Left hindlimb (tissue), 1 donor: ENCODE results near the gene CCNY.
A peak's percentile ranks its signal among the peaks of the same experiment; 100 is the strongest.
"Not testable (repeated sequence)": the region's sequence is repeated elsewhere in the genome, so short reads cannot be mapped to it uniquely, and the experiment has no call there.

Experiments used
- DNase-seq: peaks from one replicate; pipeline ENCODE4 v3.0.0-alpha.2; 2018

The CCNY gene

DNA sequence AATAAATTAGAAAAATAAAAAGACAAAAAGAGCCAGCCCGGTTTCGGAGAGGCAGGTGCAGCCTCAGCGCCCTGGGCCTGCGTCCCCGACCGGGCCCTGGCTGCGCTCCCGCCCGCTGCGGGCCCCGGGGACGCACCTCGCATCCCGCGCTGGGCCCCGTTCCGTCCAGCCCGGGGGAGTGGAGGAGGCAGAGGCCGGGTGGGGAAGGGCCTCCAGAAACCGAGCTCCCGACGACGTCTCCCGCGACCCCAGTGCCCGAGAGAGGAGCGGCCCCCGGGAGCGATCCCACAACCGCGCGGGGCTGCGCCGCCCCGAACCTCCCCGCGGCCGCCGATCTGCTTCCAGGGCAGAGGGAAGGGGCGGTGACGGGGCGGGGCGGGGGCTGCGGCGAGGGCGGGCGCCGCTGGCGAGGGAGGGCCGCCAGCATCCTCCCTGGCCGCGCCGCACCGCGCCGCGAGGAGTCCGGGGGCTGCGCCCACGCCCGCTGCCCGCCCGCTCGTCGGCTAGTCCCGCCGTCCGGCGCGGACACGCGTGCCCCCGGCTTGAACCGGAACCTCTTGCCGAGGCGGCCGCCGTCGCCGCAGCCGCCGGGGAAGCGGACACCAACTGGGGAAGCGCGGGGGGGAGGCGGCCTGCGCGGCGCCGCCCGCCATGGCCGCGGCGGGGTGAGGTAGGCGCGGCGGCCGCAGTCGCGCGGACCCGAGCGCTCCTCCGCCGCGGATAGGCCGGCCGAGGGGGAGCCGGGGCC, at the start of gene CCNY:
Gene CCNY (plus strand): TSS at position 426 of the 748 bp plus-strand sequence. CDS start 545 bp downstream, outside the sequence.
- peak; percentile 88 for DNase-seq

GRCh38 chr10:35289198-35289597, 47.1 kb upstream of the CCNY start:
- DNase-seq, result no peak

GRCh38 chr10:35294506-35294905, 41.8 kb upstream of the CCNY start:
- DNase-seq, result no peak

DNA sequence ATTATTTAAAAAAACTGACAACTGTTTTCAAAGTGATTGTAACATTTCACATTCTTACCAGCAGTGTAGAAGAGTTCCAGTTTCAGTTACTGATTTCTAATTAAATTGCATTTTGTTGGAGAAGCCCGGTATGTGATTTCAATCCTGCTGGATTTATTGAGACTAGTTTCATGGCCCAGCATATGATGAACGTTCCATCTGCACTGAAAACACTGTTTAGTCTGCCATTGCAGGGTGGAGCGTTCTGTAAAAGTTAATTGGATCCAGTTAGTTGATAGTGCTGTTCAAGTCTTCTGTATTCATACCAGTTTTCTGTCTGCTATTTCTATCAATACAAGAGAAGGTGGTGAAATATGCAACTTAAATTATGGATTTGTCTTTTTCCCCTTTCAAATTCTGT, 37.3 kb upstream of the CCNY start:
- no peak for DNase-seq

DNA sequence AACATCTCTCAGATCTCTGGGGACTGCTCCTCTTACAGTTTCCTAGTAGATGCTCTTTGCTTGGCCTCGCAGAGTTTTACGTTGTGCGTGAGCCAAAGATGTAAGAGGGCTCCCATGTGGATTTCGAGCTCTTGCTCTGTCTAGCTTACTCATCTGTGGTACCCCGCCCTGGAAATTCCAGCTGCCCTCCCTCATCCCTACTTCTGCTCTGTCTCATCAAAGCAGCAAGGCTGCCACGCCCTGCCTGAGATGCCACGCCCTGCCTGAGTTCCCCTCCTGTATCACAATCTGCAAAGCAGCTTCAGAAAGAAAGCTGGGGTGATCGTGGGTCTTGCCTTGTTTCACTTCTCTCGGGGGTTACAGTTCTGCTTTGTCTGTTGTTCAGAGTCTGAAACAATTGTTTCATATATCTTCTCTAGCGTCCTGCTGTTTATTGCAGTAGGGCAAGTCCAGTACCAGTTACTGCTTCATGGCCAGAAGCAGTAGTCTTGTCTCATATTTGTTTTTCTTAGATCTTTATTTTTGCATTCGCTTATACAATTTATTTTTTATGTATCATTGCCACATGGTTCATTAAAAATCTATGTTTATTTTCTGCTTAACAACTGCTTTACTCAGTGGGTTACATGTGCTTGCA, 36.1 kb upstream of the CCNY start:
- DNase-seq, result peak; percentile 39

- no peak for DNase-seq
Measured at GRCh38 chr10:35304649-35305048, 31.7 kb upstream of the CCNY start.

DNA sequence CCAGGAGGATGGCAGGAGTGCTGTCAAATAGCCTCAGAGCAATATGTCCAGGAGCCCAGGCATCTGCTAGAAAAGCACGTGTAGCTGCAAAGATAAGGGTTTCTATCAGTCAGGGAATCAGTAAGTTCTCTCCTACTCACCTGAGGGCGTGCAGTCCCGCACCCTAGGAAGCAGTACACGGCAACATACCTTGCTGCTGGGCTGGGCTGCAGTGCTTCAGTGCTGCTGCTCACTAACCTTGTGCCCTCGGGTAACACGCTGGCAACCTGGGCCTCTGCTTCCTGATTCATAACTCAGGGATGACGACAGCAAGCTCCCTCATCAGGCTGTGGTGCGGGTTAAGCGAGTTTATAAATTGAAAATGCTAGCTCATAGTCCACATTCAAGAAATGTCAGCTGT, 29.5 kb upstream of the CCNY start:
- DNase-seq, result no peak

GRCh38 chr10:35307297-35307696, 29.0 kb upstream of the CCNY start:
- DNase-seq, result no peak

DNA sequence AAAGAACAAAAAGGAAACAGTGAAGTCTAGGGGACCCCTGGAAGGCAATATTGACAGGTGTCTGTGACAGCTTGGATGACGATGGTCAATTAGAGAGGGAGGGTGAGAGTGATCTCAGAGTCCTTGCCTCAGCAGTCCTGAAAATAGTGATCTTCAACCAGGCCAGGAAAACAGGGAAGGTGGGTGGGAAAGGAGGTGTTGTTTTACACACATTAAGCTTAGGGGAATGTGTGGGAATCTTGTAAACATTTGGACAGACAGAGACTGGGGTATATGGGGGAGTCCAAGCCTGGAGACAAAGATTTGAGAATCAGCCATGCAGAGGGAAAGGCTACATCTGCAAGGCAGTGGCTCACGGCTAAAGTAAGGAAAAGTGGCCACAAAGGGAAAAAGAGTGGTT, 27.5 kb upstream of the CCNY start:
- no peak for DNase-seq

GRCh38 chr10:35314142-35314541, 22.2 kb upstream of the CCNY start:
- DNase-seq, result not testable (repeated sequence)

DNA sequence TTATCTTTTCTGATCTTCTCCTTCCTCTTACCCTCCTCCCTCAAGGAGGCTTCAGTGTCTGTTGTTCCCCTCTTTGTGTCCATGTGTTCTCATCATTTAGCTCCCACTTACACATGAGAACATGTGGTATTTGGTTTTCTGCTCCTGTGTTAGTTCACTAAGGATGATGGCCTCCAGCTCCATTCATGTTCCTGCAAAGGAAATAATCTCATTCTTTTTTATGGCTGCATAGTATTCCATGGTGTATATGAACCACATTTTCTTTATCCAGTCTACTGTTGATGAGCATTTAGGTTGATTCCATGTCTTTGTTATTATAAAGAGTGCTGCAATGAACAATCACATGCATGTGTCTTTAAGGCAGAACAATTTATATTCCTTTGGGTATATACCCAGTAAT, 21.1 kb upstream of the CCNY start:
- not testable (repeated sequence) for DNase-seq

DNA sequence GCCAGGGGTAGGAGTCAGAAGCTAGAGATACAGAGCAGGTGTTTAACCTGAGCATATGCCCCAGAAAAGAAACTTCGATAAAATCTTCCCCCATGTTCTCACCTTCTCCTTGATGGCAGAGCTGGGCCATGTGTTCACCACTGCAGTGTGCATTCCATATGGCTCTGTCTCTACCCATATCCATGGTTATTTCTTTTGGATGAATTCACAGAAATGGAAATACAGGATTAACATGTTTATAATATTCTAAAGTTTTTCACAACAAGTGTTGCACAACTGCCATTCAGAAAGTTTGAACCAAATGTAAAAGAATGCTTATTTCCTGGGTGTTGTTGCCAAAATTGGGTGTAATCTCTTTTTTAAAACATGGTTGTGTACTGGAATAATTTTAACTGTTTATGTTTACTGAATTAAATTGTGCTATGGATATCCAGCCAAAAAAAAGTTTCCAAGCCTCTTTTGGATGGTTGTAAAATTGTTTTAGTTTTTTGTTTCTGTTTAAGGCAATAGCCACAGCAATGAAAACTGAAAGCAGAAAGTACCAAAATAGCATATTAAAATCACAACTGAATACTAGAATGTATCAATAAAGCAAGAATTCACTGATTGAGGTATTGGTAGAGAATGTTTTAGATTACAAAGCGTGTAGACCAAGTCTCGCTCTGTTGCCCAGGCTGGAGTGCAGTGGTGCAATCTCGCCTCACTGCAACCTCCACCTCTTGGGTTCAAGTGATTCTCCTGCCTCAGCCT, 19.9 kb upstream of the CCNY start:
- DNase-seq, result no peak

GRCh38 chr10:35318551-35318950, 17.8 kb upstream of the CCNY start:
- no peak for DNase-seq

DNA sequence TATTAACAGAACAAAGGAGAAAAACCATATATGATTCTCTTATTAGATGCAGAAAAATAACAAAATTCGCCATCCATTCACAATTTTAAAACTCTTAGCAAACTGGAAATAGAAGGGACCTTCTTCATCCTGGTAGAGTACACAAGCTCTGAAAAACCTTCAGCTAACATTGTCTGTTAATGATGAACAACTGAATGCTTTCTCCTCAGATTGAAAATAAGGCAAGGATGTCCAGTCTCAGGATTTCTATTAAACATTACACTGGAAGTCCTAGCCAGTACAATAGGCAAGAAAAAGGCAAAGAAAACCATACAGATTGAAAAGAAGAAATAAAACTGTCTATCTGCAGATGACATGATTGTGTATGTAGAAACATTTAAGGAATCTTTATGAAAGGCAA, 16.0 kb upstream of the CCNY start:
- no peak for DNase-seq

DNA sequence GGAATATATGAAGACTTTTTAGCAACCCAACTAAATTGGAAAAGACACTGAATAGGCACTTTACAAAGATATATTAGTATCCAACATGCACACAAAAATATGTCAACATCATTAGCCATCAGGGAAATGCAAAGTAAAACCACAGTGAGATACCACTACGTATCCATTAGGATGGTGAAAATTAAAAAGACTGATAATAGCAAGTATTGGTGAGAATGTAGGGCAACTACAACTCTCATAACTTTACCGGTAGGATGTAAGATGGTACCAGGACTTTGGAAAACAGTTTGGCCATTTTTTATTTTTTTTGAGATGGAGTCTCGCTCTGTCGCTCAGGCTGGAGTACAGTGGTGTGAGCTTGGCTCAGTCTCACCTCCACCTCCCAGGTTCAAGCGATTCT, 13.7 kb upstream of the CCNY start:
- DNase-seq, result no peak

GRCh38 chr10:35324196-35324595, 12.1 kb upstream of the CCNY start:
- no peak for DNase-seq

- no peak for DNase-seq
Measured at GRCh38 chr10:35326466-35327235, 9.7 kb upstream of the CCNY start.

- DNase-seq, result no peak
Measured at GRCh38 chr10:35327790-35328403, 8.4 kb upstream of the CCNY start.

DNA sequence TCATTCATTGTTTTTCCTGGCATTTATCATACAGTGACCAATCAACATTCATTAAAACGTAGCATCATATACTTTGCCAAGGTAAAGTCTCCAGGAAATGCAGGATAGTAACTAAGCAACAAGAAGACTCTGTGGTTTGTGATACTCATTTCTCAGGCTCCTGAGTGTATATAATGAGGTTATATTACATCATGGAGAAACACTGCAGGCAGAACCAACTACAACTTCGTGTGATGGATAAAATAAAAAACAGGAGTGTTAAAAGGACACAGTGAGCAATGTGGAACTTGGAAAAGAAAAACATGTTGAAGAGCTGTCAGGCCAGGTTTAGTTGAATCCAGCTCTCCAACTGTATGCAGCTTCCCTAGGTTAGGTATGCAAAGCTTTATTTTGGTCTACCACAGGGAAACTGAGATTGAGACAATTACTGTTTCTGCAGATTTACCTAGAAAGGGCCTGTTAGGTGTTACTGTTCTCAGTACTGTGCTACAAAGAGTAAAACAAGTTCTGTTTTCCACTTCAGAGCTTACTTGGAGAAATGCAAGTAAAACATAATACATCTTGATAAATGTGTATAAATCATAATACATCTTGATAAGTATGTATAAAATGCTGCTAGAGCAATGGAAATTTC, 7.8 kb upstream of the CCNY start:
- no peak for DNase-seq

DNA sequence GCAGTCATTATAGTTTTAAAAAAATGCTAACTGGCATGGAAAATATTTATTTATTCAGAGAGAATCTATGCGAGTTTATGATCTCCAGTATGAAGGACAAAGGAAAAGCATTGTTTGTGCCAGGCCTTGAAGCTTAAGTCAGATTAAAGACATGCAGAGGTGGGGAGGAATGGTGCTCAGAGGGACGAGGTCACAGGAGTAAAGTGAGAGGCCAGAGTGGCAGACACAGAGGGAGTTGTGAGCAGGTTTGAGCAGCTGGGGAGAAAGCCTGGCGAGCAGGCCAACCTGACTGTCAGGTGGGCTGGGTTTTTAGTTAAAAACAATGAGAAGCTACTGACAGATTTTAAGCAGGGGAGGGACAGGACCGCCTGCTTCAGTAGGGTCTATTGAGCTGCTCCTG, 6.8 kb upstream of the CCNY start:
- DNase-seq, result no peak

DNA sequence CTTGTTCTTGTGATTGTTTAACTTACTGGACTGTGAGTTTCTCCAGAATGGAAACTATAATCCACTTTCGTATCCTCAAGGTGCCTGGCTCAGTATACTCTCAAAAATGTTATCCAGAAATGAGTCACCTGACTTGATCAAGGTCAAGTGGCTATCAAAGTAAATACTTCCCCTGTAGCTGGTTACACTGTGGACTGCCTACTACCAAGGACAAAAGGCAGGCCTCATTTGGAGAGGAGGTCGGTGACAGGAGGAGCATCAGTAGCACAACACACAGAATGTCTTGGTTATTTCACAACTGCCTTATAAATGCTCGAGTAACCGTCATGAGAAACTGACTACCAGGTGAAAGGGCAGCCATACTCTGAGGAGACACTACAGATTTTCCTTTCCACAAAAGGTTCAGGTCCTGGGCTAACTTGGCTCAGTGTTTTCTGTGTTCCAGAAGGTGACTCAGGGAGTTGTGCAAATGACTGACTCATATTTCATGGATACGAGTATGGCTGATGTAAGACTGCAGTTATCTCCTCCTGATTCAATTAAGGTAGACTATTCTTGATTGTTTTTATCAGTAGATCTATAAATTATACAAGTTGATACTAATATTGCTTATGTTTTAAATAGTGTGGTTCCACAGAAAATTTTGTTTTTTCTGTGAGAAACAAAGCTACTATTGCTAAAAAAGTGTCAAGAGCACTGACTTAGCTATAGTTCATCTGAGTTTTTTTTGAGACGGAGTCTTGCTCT, 4.2 kb upstream of the CCNY start:
- no peak for DNase-seq
